HG02885 (cell line): ENCODE data around the gene CD7.

Experiments
- ATAC-seq: cut with Tn5 transposase; IDR thresholded peaks from one replicate; pipeline ENCODE4 v1.9.1; 2021; ENCODE audit warnings: mild to moderate bottlenecking; ENCODE audit not compliant: unreplicated experiment, poor library complexity

Gene CD7

GRCh38 chr17:82282239-82283207 lies 34.9 kb downstream of the CD7 start:
- no peak for ATAC-seq

DNA sequence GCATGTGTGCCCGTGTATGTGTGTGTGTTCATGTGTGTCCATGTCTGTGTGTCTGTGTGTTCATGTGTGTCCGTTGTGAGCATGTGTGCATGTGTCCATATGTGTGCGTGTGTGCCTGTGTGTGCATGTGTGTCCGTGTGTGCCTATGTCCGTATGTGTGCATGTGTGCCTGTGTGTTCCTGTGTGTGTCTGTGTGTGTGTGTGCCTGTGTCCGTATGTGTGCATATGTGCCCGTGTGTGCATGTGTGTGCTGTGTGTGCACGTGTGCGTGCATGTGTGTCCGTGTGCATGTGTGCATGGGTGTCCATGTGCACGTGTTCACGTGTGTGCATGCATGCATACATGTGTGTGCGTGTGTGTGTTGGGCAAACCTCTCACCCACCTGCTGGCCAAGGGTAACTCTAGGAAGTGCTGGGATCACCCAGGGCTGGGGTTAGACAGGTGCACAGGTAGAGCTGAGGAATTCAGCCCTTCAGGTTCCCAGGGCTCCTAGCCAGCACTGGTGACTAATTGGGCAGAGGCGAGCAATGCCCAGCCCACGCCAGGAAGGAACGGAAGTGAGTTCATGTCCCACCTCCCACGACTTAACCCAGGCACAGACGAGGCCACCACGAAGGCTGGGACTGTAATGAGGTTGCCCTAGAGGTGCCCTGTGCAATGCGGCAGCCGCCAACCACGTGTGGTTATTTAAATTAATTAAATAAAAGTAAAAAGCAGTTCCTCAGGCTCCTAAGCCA lies 35.7 kb downstream of the CD7 start:
- ATAC-seq = no peak

GRCh38 chr17:82281076-82281475 lies 36.3 kb downstream of the CD7 start:
- ATAC-seq = no peak

DNA sequence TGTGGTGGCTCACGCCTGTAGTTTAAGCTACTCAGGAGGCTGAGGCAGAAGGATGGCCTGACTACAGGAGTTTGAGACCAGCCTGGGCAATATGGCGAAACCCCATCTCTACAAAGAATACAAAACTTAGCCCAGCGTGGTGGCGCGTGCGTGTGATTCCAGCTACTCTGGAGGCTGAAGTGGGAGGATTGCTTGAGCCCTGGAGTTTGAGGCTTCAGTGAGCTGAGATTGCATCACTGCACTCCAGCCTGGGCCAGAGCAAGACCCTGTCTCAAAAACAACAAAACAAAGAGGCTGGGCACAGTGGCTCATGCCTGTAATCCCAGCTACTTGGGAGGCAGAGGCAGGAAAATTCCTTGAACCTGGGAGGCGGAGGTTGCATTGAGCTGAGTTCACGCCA lies 36.9 kb downstream of the CD7 start:
- no peak for ATAC-seq

DNA sequence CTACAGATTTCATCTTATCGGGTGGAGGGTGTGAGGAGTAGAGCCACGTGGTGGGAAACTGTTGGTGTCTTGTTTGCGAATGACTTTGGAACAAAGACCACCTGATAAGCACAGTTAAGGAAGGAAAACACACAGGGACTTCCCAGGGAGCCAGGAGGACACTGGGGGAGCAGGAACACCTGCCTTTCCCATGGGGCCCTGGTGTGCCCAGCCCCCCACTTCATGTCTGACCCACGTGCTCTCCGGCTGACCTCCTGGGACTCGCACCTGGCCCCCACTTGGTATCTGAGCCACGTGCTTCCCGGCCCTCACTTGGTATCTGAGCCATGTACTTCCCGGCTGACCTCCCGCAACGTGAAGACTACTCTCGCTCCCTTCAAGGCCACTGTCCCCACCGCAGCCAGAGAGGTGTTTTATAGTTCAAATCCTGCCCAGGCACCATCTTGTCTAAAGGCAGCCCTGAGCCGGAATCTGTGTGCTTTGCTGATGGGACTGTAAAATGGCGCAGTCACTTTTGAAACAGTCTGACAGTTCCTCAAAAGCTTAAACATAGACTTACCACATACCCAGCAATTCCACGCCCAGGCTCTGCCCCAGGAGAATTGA lies 38.5 kb downstream of the CD7 start:
- no peak for ATAC-seq

GRCh38 chr17:82278308-82278707 lies 39.1 kb downstream of the CD7 start:
- ATAC-seq = no peak

DNA sequence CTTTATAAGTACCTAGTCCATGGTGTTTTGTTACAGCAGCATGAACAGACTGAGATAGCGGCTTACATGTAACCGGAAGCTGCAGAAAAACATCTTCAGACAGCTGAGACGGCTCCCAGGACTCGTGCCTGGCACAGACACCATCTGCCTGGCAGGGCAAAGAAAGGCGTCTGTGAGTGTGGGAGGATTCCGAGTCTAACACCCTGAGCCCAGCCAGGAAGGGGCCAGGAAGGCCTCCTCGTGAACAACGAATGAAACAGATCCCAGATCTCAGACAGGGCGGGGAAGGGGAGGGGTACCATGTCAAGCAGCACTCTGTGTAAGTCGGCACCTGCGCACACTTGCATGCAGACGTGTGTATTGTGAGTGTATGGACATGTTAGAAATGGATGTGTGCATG lies 39.6 kb downstream of the CD7 start:
- ATAC-seq = no peak

- ATAC-seq = no peak
Observed at GRCh38 chr17:82276938-82277337, 40.5 kb downstream of the CD7 start.

DNA sequence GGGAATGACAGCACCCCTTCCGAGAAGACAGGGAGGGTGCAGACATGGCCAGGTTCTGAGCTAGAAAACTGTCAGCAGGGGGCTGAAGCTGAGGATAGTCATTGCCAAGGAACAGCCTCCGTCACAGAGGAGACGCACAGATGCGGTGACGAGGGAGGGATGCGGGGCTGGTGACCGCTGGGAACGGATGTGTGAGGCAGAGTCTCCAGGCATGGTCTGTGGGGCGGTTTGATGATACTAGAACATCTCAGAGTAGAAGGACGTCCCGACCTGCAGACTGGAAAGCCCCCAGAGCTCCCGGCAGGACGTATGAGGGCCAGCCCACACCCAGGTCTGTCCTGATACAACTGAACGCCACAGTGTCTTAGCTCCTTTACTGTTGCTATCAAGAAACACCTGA lies 42.1 kb downstream of the CD7 start:
- no peak for ATAC-seq

- ATAC-seq = no peak
Observed at GRCh38 chr17:82274134-82275020, 43.0 kb downstream of the CD7 start.

DNA sequence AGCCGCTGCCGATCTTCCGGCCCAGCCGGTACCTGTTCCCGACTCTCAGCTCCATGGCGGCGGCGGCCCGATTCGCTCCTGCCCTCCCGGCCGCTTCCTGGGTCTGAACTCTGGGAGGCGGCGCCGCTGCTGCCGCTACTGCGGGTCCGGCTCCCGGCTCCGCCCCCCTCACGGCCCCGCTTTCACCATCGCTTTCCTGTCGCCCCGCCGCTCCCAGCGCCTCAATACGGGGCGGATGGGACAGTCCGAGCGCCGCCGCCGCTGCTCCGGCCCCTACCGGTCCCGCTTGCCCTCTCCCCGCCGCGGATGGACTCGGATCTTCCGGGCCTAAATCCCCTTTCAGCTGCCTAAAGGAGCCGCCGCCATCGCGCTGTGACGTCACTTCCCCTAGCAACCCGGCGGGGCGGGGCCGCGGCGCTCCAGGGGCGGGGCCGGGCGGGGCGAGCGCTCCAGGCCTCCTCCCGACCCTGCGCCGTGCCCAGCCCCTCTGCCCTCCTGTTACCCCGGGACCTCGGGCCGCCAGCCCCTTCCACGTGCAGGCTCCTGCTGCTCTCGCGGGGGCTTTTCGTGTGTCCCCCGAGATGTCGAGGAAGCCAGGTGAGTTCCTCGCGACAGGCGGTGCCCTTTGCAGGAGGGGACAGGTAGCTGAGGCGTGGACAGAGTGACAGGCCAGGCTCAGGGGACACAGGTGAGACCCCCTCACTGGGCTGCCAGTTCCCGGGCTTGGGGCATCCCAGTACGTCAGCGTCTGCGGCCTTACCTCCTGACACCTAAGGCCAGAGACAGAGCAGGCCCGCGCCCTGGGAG lies 43.9 kb downstream of the CD7 start, which contains the start of gene CSNK1D:
CSNK1D (minus strand) TSS at position 374 of the 807 bp plus-strand sequence; CDS start at position 55, 319 bp downstream.
- peak; percentile 78 for ATAC-seq

- ATAC-seq = peak; percentile 1
Observed at GRCh38 chr17:82272495-82273326, 44.7 kb downstream of the CD7 start.

DNA sequence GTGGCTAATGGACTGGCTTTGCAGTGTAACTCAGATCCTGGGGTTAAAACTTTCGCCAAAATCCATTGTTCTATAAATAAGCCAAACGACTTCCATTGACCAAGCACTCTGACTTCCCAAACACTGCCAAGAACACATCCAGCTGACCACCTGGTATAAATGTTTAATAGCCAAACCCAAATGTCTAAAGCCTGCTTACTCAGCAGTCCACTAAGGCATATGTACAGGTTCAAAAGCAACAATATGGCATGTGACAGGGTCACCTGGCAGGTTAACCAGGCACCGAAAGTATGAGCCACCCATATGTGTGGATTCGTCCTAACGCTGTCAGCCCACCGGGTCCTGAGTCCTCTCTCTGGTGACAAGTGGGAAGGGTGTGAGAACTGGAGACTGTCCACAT lies 46.0 kb downstream of the CD7 start:
- ATAC-seq = no peak

- ATAC-seq = no peak
Observed at GRCh38 chr17:82270651-82271050, 46.8 kb downstream of the CD7 start.

DNA sequence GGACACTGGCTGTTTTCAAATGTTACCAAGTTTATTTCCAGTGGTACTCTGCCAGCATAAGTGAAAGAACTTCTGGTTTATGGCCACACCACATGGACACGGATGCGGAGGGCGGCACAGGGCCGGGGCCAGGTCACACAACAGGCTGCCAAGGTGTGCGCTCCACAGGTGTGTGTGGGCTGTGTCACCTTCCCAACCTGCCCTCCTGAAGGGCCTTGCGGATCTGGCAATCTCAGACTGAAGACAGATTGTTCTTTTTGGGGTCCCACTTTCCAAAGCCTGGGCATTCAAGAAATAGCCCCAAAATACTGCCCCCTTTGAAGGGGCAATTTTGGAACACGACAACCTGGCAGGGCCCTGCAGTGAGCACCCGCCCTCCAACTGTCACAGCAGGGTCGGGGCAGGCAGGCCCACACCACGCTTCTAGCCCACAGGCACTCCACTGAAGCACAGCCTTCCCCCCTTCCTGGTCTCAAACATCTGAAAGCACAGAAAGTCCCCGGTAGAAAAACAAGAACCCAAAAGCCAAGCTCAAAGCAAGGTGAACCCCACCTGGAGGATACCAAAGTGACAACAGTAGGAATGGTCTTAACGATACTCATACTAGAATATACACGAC lies 47.4 kb downstream of the CD7 start:
- no peak for ATAC-seq

GRCh38 chr17:82269138-82269881 lies 48.1 kb downstream of the CD7 start:
- ATAC-seq = no peak
